Kidney epithelial cell (primary cell): ENCODE measurements around the gene KCTD21. TPM values are rescaled to one million over a fixed set of nuclear protein-coding genes. Genes with fewer than 3 reads are reported as not detected.

Experiments used
- DNase-seq: peaks from one replicate; pipeline ENCODE4 v3.0.0-alpha.2; 2010; ENCODE audit warnings: low read depth
- H3K27me3 ChIP-seq: 2 replicates; pipeline ENCODE4 v1.6.0; 2011; ENCODE audit warnings: low read length; ENCODE audit not compliant: control insufficient read depth, insufficient read depth
- H3K36me3 ChIP-seq: 2 replicates; pipeline ENCODE4 v1.5.1; 2011; ENCODE audit warnings: low read length; ENCODE audit not compliant: control insufficient read depth, insufficient read depth
- H3K4me3 ChIP-seq: 2 replicates; pipeline ENCODE4 v1.5.1; 2011; ENCODE audit warnings: low read depth, mild to moderate bottlenecking, control low read depth, low read length
- CTCF ChIP-seq: IDR thresholded peaks from 2 replicates; pipeline ENCODE4 v1.5.1; 2011; ENCODE audit warnings: mild to moderate bottlenecking, moderate library complexity, low read length, control low read depth, inconsistent platforms; ENCODE audit not compliant: insufficient read depth, poor library complexity, severe bottlenecking
- total RNA-seq: library from RNA; depleted of rRNA; stranded (reverse); fragments of >200 nt; gene quantifications from 2 replicates; pipeline ENCODE4 v1.2.3, GENCODE V29; 2015

Gene KCTD21
- total RNA-seq, 1 donor from 2014 or later, result 9.7 TPM

GRCh38 chr11:78161962-78162371 lies 26.5 kb downstream of the KCTD21 start:
- DNase-seq, result no peak
- Histone ChIP-seq H3K36me3 (no peaks in the 10 kb centered on the region), H3K4me3 (no peak overlapping the region), H3K27me3 (no peaks in the 10 kb centered on the region)
- no peak for TF ChIP-seq CTCF

- no peak for TF ChIP-seq CTCF
- Histone ChIP-seq H3K27me3 (no peaks in the 10 kb centered on the region), H3K4me3 (no peak overlapping the region), H3K36me3 (no peaks in the 10 kb centered on the region)
- DNase-seq, result no peak
Measured at GRCh38 chr11:78161346-78161745, 27.1 kb downstream of the KCTD21 start.

DNA sequence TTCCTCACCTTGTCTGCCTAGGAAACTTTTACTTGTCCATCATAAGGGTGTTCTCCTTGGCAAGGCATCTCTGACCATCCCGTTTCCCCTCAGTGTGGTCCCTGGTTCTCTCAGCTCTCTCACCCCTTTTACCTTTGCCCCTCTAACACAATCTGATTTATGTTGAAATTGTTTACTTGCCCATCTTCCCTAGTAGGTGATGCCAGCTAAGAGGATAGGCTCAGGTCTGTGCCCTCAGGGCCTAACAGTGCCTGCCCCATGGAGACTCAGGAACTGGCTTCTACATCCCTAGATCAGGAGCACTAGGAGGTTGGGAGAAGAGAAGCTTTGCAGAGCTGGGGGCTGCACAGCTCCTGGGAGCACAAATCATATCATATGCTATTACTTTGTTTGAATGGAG lies 27.9 kb downstream of the KCTD21 start:
- TF ChIP-seq CTCF, result no peak
- no peak for DNase-seq

GRCh38 chr11:78158987-78159652 lies 29.3 kb downstream of the KCTD21 start:
- Histone ChIP-seq H3K27me3 (no peaks in the 10 kb centered on the region), H3K36me3 (no peaks in the 10 kb centered on the region), H3K4me3 (no peak overlapping the region)
- no peak for TF ChIP-seq CTCF
- no peak for DNase-seq

More for the DNA sequence above, 27.9 kb downstream of the KCTD21 start:
- Histone ChIP-seq H3K36me3 (no peaks in the 10 kb centered on the region), H3K27me3 (no peaks in the 10 kb centered on the region), H3K4me3 (no peak overlapping the region)

DNA sequence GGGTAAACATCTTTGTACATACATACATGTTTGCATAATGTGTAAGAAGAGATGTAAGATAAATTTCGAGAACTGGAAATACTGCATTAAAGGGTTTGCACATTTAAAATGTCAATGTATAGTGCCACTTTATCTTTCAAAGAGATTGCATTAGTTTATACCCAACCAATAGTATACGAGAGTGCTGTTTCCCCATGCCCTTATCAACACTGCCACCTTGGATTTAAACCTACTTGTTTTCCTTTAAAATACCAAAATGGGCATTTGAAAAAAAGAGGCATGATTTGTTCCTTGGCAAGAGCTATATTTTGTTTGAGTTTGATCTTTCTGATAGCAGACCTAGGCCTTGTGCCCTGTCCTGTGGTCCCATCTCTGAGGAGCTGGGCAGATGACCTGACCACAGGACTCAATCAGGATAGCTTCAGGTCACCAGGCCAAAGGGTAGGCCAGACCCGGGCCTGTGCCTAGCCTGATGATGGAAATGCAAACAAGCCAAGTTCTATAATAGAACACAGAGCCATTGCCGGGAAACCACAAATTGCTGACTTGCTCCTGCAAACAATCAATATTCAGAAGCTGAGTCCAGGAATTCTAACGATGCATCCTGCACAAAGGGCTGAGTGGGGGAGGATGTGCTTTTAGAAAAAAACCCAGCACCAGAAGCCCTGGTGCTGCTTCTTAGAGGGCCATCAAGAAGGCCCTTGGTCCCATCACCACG lies 32.1 kb downstream of the KCTD21 start:
- H3K4me3 ChIP-seq, result no peak overlapping the region
- DNase-seq, result no peak
- TF ChIP-seq CTCF, result no peak
- no peaks in the 10 kb centered on the region for H3K27me3 ChIP-seq
- peaks cover 1% of the 10 kb centered on the region for H3K36me3 ChIP-seq
